Measurements from ENCODE around the gene IKZF3. TPM values are rescaled to one million over a fixed set of nuclear protein-coding genes. Genes with fewer than 3 reads are reported as not detected.

Gene IKZF3
- polyA plus RNA-seq, 1 donor (not counting 4 experiments of a cell fraction or from before 2014, with no cell fraction given) = not detected

DNA sequence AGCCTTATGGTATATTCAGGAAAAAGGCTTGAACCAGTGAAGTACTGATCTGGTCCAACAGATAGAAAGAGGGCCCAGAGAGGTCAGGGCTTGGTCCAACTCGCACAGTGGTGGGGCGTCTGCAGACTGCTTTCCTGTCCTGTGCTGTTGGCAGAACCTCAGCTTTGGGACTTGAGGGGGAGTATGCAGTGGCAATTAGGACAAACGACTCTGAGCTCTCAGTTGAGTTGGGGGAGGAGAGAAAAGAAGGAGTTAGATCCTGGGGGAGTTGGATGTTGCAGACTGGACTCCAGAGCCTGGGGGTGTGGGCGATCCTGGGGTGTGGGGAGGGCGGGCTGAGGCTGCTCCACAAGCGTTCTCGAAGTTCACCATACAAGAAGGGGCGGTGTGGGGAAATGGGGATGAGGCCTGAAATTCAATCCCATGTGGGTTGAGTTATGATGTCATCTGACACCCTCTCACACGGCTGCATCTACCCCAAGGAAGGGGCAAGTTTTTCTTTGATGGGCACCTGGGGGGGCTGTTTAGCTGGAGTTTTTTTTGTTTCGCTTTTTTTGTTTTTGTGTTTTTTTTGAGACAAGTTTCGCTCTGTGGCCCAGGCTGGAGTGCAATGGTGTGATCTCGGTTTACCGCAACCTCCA is 111.8 kb downstream of the IKZF3 start:
- Histone ChIP-seq H3K4me1 (ENCODE audit: control insufficient read depth, extremely low read depth, insufficient read depth, low read length) (peaks cover 7% of the 10 kb centered on the region), H3K4me3 (ENCODE audit: control insufficient read depth in 2 of 3, extremely low read depth in 1 of 3, insufficient read depth in 2 of 3, low read depth in 1 of 3, low read length in 3 of 3) (no peak overlapping the region), H3K79me2 (ENCODE audit: control insufficient read depth, insufficient read depth, low read length) (no peaks in the 10 kb centered on the region), H3K36me3 (ENCODE audit: control insufficient read depth in 2 of 2, extremely low read depth in 1 of 2, insufficient read depth in 2 of 2, low read length in 2 of 2) (peaks cover 0 to 3% of the 10 kb centered on the region in 2 experiments), H3K9me3 (ENCODE audit: control insufficient read depth, low read depth, low read length) (no peaks in the 10 kb centered on the region), H3K27me3 (ENCODE audit: control insufficient read depth, extremely low read depth, insufficient read depth, low read length) (peaks cover 27% of the 10 kb centered on the region), H4K20me1 (ENCODE audit: control insufficient read depth, extremely low read depth, insufficient read depth, low read length) (no peaks in the 10 kb centered on the region), H2AFZ (ENCODE audit: control insufficient read depth, low read length) (no peak overlapping the region), H3K9me1 (ENCODE audit: control insufficient read depth, extremely low read depth, insufficient read depth, low read length) (no peaks in the 10 kb centered on the region), H3K9ac (ENCODE audit: control insufficient read depth, extremely low read depth, insufficient read depth, low read length) (no peak overlapping the region), H3K4me2 (ENCODE audit: control insufficient read depth, extremely low read depth, insufficient read depth, low read depth, low read length) (no peak overlapping the region), H3K27ac (ENCODE audit: control insufficient read depth, insufficient read depth, low read length) (no peak overlapping the region)
- dilution Hi-C loops (cut with MboI; ENCODE audit: extremely low pct_ligation_motif_present, low sequenced_read_pairs) = no loop called here
- FAIRE-seq = no peak
- TF ChIP-seq CTCF (optimal IDR thresholded peaks at IDR 0.05 in 1 of 3, IDR thresholded peaks at IDR 0.05 in 1 of 3, conservative IDR thresholded peaks at IDR 0.05 in 1 of 3; ENCODE audit: extremely low read depth in 1 of 3, insufficient read depth in 2 of 3, low read length in 3 of 3) (no peak), EZH2 (IDR thresholded peaks at IDR 0.05; ENCODE audit: low read length) (no peak)
- no peak for DNase-seq (ENCODE audit: low read depth, low spot score)

DNA sequence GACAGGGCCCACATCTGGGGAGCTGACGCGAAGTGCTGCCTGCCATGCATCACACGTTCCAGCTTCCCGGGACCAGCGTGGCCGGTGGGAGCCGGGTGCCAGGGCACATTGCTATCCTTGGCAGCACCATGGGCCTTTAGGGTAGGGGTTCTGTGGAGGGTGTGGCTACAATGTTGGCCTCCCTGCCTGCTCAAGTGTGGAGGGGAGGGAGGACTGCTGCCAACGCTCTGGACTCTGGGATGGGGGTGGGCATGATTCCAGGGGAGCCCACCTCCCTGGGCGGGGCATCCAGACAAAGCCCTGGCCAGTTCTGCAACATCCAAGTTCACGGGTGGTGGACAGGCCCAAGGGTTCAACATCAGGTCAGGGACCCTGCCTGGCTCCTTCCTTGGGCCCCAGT is 112.5 kb downstream of the IKZF3 start:
- Histone ChIP-seq H3K36me3 (ENCODE audit: control insufficient read depth in 2 of 2, extremely low read depth in 1 of 2, insufficient read depth in 2 of 2, low read length in 2 of 2) (peaks cover 0 to 3% of the 10 kb centered on the region in 2 experiments), H3K4me3 (ENCODE audit: control insufficient read depth in 2 of 3, extremely low read depth in 1 of 3, insufficient read depth in 2 of 3, low read depth in 1 of 3, low read length in 3 of 3) (no peak overlapping the region), H2AFZ (ENCODE audit: control insufficient read depth, low read length) (no peak overlapping the region), H4K20me1 (ENCODE audit: control insufficient read depth, extremely low read depth, insufficient read depth, low read length) (no peaks in the 10 kb centered on the region), H3K9ac (ENCODE audit: control insufficient read depth, extremely low read depth, insufficient read depth, low read length) (no peak overlapping the region), H3K4me1 (ENCODE audit: control insufficient read depth, extremely low read depth, insufficient read depth, low read length) (peaks cover 7% of the 10 kb centered on the region), H3K9me3 (ENCODE audit: control insufficient read depth, low read depth, low read length) (no peaks in the 10 kb centered on the region), H3K79me2 (ENCODE audit: control insufficient read depth, insufficient read depth, low read length) (no peaks in the 10 kb centered on the region), H3K9me1 (ENCODE audit: control insufficient read depth, extremely low read depth, insufficient read depth, low read length) (no peaks in the 10 kb centered on the region), H3K27me3 (ENCODE audit: control insufficient read depth, extremely low read depth, insufficient read depth, low read length) (peaks cover 21% of the 10 kb centered on the region), H3K4me2 (ENCODE audit: control insufficient read depth, extremely low read depth, insufficient read depth, low read depth, low read length) (no peak overlapping the region), H3K27ac (ENCODE audit: control insufficient read depth, insufficient read depth, low read length) (no peak overlapping the region)
- FAIRE-seq (no peak), DNase-seq (ENCODE audit: low read depth, low spot score) (no peak)
- dilution Hi-C loops (cut with MboI; ENCODE audit: extremely low pct_ligation_motif_present, low sequenced_read_pairs) = no loop called here
- no peak for TF ChIP-seq EZH2 (IDR thresholded peaks at IDR 0.05; ENCODE audit: low read length)
- TF ChIP-seq CTCF (optimal IDR thresholded peaks at IDR 0.05 in 1 of 3, IDR thresholded peaks at IDR 0.05 in 1 of 3, conservative IDR thresholded peaks at IDR 0.05 in 1 of 3; ENCODE audit: extremely low read depth in 1 of 3, insufficient read depth in 2 of 3, low read length in 3 of 3) = no peak

Measured in keratinocyte (primary cell).